ENCODE data around the gene SRP9.
"Not testable (repeated sequence)": the region's sequence is repeated elsewhere in the genome, so short reads cannot be mapped to it uniquely, and the experiment has no call there.

SRP9 gene

GRCh38 chr1:225777058-225777582 lies 506 bp upstream of the SRP9 start:
- no peak for DNase-seq

- no peak for DNase-seq
These were observed 677 bp downstream of the SRP9 start for GRCh38 chr1:225778337-225778669.

GRCh38 chr1:225779165-225779564 lies 1.5 kb downstream of the SRP9 start:
- not testable (repeated sequence) for DNase-seq

- no peak for DNase-seq
These were observed 2.5 kb downstream of the SRP9 start for GRCh38 chr1:225780134-225780533.

DNA sequence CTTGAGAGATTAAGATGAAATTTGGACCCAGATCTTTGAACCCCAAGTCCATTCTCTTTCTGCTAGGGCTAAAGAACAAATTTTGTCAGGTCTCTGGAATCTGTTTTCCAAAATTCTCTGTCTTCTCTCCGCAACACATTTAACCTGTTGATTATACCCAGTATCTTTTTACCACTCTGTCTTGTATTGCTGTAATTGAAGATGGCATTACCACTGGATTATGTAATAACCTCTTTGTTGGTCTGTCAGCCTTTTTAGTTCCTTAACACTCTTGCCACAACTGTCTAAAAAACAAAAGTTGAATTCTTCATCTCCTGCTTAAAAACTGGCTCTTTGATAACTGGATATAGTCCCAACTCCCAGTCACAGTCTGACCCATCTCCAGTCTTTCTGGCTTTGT lies 3.0 kb downstream of the SRP9 start:
- no peak for DNase-seq

GRCh38 chr1:225789142-225789541 lies 11.5 kb downstream of the SRP9 start:
- not testable (repeated sequence) for DNase-seq

- DNase-seq = no peak
These were observed 17.3 kb downstream of the SRP9 start for GRCh38 chr1:225794954-225795353.

GRCh38 chr1:225796097-225796496 lies 18.5 kb downstream of the SRP9 start:
- not testable (repeated sequence) for DNase-seq

GRCh38 chr1:225801146-225801545 lies 23.5 kb downstream of the SRP9 start:
- DNase-seq = not testable (repeated sequence)

GRCh38 chr1:225806249-225806648 lies 28.6 kb downstream of the SRP9 start:
- no peak for DNase-seq

GRCh38 chr1:225806736-225807135 lies 29.1 kb downstream of the SRP9 start:
- DNase-seq = not testable (repeated sequence)

DNA sequence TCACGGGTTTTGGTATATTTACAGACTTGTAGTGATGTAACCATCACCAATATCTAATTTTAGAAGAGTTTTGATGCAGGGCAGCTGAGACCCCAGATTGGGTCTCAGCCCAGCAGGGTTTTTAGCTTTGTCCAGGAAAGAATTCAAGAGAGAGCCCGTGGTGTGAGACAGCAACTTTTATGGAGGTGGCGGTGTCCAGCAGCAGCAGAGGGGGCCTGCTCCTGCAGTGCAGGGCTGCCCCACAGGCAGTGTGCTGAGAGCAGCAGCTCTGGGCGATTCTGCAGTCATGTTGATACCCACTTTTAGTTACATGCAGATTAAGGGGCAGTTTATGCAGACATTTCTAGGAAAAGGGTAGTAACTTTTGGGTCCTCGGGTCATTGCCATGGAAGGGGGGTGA lies 30.5 kb downstream of the SRP9 start:
- no peak for DNase-seq

DNA sequence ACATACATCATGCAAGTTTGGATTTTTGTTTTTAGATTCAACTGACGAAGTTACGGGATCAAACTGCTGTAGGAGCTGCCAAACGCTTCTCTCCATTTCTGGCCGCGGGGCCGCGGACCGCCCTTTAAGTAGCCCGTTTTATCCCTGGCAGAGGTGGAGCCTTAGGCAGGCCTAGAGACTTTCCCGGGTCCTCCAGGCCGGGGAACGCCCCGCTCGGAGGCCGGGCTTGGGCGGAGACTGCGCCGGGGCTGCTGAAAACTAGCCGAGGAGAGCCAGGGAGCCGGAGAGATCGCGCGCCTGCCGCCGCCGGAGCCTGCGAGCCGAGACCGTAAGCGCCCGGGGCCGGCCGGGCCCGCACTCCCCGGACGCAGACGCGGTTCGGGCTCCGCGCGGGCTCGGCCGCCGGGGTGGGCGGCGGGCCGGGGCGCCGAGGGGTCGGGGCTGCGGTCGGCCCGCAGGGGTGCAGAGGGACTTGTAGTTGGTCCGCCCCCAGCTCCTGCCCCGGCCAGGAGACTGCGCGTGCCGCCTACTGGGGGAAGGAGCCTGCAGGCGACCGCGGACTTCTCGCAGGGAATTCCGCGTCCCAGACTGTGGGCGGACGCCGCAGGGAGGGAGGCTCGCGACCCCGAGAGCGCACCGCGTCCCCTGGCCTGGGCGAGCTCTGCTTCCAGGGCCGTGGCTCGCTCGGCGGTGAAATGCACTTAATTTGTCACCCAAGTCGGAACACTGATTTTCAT lies 32.4 kb downstream of the SRP9 start, which contains the start of gene EPHX1:
EPHX1 (plus strand) TSS at position 283 of the 737 bp plus-strand sequence. CDS start 18,606 bp downstream, outside the sequence.
- peak; percentile 25 for DNase-seq

- DNase-seq = not testable (repeated sequence)
These were observed 33.2 kb downstream of the SRP9 start for GRCh38 chr1:225810579-225811538.

- no peak for DNase-seq
These were observed 34.2 kb downstream of the SRP9 start for GRCh38 chr1:225811622-225812487.

DNA sequence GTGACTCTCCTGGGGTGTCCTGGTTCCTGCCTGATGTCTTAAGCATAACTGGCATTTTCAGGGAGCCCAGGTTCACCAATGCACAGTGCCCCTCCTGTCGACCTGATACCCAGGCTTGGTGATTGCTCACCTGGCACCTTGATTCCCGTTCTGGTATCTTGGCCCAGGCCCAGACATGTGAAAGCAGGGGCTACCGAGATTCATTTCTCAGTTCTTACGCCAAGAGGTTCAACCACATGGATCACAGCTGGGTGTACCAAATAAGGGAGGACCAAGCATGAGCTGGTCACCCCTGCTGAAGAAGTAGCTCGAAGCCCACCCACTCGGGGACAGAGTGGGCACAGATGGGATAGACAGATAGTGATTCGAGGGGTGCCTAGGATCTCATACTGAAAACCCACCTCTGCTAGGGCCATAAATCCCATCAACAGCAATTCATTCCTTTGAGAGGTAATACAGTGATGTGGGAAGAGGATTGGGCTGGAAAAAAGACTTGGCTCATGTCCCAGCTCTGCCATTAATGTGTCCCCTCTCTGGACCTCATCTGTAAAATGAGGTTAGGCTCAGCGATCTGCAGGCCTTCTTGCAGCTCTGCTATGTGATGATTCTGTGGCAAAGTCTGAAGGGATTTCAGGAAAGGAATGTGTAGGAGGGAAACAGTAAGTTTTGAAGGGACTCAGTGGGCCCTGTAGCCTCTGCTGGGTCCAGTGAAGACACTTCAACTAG lies 35.0 kb downstream of the SRP9 start:
- no peak for DNase-seq

GRCh38 chr1:225813214-225813964 lies 35.8 kb downstream of the SRP9 start:
- no peak for DNase-seq

- DNase-seq = no peak
These were observed 36.8 kb downstream of the SRP9 start for GRCh38 chr1:225814381-225814780.

DNA sequence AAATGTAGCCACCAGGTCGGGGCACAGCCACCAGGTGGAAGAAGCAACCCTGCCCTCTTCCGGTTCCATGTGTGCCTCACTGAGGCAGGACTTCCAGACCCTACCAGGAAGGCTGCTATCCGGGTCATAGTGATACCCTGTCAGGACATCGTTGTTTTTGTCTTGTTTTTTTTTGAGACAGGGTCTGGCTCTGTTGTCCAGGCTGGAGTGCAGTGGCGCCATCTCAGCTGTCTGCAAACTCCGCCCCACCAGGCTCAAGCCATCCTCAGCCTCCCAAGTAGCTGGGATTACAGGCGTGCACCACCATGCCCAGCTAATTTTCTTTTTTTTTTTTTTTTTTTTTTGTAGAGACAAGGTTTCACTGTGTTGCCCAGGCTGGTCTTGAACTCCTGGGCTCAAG lies 37.5 kb downstream of the SRP9 start:
- DNase-seq = not testable (repeated sequence)

DNA sequence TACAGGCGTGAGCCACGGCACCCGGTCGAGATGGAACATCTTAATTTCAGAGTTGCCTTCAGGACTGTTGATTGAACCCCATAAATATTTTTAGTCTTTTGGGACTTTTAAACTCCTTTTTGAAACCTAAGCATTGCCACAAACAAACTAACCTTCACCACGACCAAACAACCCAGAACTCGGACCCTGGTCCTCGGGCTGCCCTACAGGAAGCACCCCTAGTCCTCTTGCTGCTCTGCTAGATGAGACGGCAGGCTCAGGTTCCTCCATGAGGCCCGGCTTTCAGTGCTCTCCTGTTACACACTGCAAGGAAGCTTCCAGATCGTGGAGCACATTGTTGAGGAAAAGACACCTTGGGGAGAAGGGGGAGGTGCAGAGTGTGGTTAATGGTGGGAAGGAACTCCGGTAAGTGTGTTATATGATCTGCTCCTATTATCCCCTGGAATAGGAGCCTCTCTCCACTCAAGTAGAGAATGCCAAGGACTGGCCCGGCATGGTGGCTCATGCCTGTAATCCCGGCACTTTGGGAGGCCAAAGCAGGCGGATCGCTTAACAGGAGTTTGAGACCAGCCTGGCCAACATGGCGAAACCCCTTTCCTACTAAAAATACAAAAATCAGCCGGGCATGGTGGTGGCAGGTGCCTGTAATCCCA lies 38.0 kb downstream of the SRP9 start:
- no peak for DNase-seq
